Right lobe of liver (tissue), 6 donors: ENCODE results near the gene SLC5A9. TPM values are rescaled to one million over a fixed set of nuclear protein-coding genes. Genes with fewer than 3 reads are reported as not detected.

ENCODE experiments used
- ATAC-seq, 4 donors: fragments of 200-7000 bp; cut with Tn5 transposase; one replicate each; pipeline ENCODE4 v1.9.1; 2020; ENCODE audit warnings: mild to moderate bottlenecking in 4 of 4, moderate library complexity in 4 of 4
- DNase-seq, 3 donors: peaks; one replicate each; pipeline ENCODE4 v3.0.0-alpha.2; 2020
- H3K27ac ChIP-seq, 3 donors: fragments of 200-600 bp; one replicate each; pipeline ENCODE4 v1.8.0; 2022
- H3K27me3 ChIP-seq, 2 donors: fragments of 200-600 bp; one replicate each; pipeline ENCODE4 v1.8.0; 2022
- H3K36me3 ChIP-seq, 4 donors: fragments of 200-600 bp; sonication (generic) in 1 of 4; one replicate each; pipeline versions ENCODE4 v1.5.1 to v1.8.0; 2017 to 2022; ENCODE audit warnings: control low read depth in 1 of 4
- H3K4me1 ChIP-seq, 4 donors: fragments of 200-600 bp; sonication (generic) in 1 of 4; one replicate each; pipeline versions ENCODE4 v1.5.1 to v1.8.0; 2017 to 2022; ENCODE audit warnings: control low read depth in 1 of 4
- H3K4me3 ChIP-seq, 3 donors: fragments of 200-600 bp; one replicate each; pipeline ENCODE4 v1.8.0; 2022
- H3K9me3 ChIP-seq, 4 donors: fragments of 200-600 bp; sonication (generic) in 1 of 4; one replicate each; pipeline versions ENCODE4 v1.5.1 to v1.8.0; 2017 to 2022; ENCODE audit warnings: control low read depth in 1 of 4
- CTCF ChIP-seq, 4 donors: fragments of 200-600 bp in 3 of 4; fragments of 450-650 bp in 1 of 4; IDR thresholded peaks; one replicate each; pipeline versions ENCODE4 v1.5.1 to v1.8.0; 2016 to 2022; ENCODE audit warnings: antibody characterized with exemption in 4 of 4, mild to moderate bottlenecking in 2 of 4
- POLR2A ChIP-seq: fragments of 450-650 bp; IDR thresholded peaks from one replicate; pipeline ENCODE4 v1.6.1; 2017; ENCODE audit warnings: antibody characterized with exemption, mild to moderate bottlenecking
- WGBS: methylation state at CpG from one replicate; pipeline ENCODE4 v1.1.6; 2018; ENCODE audit warnings: low coverage, low lambda C conversion rate; ENCODE audit not compliant: insufficient coverage; ENCODE audit errors: missing lambda C conversion rate; 5-methylcytosine and 5-hydroxymethylcytosine counted together
- intact Hi-C, 2 donors: fragments of 100-400 bp; cut with DNase I; formaldehyde crosslinking; loops; one replicate each; pipeline versions ENCODE4 v1.11.2 to v1.14.1; 2022
- total RNA-seq, 6 experiments: library from RNA; depleted of rRNA in 2 of 6; stranded (reverse); fragments of >200 nt in 2 of 6; fragmentation: NEBNext Ultra II Directional in 3 of 6; extraction: Animal tissue kit (Norgen Biotek cat#: 25700) in 3 of 6; gene quantifications; one replicate each; pipeline versions ENCODE4 v1.1.0 to v1.2.4, GENCODE V29; 2016 to 2023
- donor health status: DM: no; HTN: yes; CAD: no.
- donor health status: DM: no; HTN: no; CAD: no.
- donor health status: DM: no; HTN: no; CAD: no.
- donor health status: DM: no; HTN: yes; CAD: no.
- donor health status: DM: no; HTN: yes; CAD: no.

Gene SLC5A9
- total RNA-seq, 6 experiments from 2014 or later = 8.5 to 16.9 (median 11.8) TPM

GRCh38 chr1:48202030-48202752 is 20.3 kb upstream of the SLC5A9 start:
- no peak overlapping the region for H3K27ac ChIP-seq
- no peaks in the 10 kb centered on the region for H3K9me3 ChIP-seq
- H3K27me3 ChIP-seq = no peaks in the 10 kb centered on the region
- no peak overlapping the region for H3K4me3 ChIP-seq
- ATAC-seq (peak; percentile 86 to 95 (median 90)), DNase-seq (peak; percentile 64 to 74 (median 72))
- 18% methylated on average over 6 of the region's 7 CpGs for WGBS
- intact Hi-C loops = loop anchor here (5.0 kb wide), 1 partner anchor 90 kb away; no protein-coding TSS in a partner anchor
- no peaks in the 10 kb centered on the region for H3K4me1 ChIP-seq
- TF ChIP-seq CTCF (IDR thresholded peaks at IDR 0.05) (peak; percentile 75 to 85 (median 81)), POLR2A (no peak)
- no peaks in the 10 kb centered on the region for H3K36me3 ChIP-seq

GRCh38 chr1:48203287-48203900 is 19.1 kb upstream of the SLC5A9 start:
- no peaks in the 10 kb centered on the region for H3K36me3 ChIP-seq
- no peaks in the 10 kb centered on the region for H3K9me3 ChIP-seq
- no peak overlapping the region for H3K4me3 ChIP-seq
- ATAC-seq = peak; percentile 66 to 82 (median 68)
- no peaks in the 10 kb centered on the region for H3K4me1 ChIP-seq
- WGBS = 70% methylated on average over 3 of the region's 3 CpGs
- intact Hi-C loops = loop anchor here (5.0 kb wide), 1 partner anchor 91 kb away; no protein-coding TSS in a partner anchor
- TF ChIP-seq POLR2A (no peak), CTCF (IDR thresholded peaks at IDR 0.05) (peak; percentile 63 to 65 (median 64))
- no peak for DNase-seq
- H3K27ac ChIP-seq = no peak overlapping the region
- H3K27me3 ChIP-seq = no peaks in the 10 kb centered on the region

GRCh38 chr1:48205522-48205921 is 17.0 kb upstream of the SLC5A9 start:
- H3K27me3 ChIP-seq = no peaks in the 10 kb centered on the region
- no peaks in the 10 kb centered on the region for H3K4me1 ChIP-seq
- H3K4me3 ChIP-seq = no peak overlapping the region
- ATAC-seq = no peak
- 42% methylated on average over 1 of the region's 5 CpGs for WGBS
- intact Hi-C loops = no loop called here
- TF ChIP-seq POLR2A = no peak
- TF ChIP-seq CTCF (IDR thresholded peaks at IDR 0.05) = no peak
- H3K9me3 ChIP-seq = no peaks in the 10 kb centered on the region
- no peaks in the 10 kb centered on the region for H3K36me3 ChIP-seq
- DNase-seq = no peak
- H3K27ac ChIP-seq = no peak overlapping the region

- Histone ChIP-seq H3K27me3 (no peaks in the 10 kb centered on the region), H3K4me1 (no peaks in the 10 kb centered on the region), H3K9me3 (no peaks in the 10 kb centered on the region), H3K36me3 (no peaks in the 10 kb centered on the region), H3K27ac (no peak overlapping the region), H3K4me3 (no peak overlapping the region)
- WGBS = 63% methylated on average over 2 of the region's 5 CpGs
- ATAC-seq (no peak), DNase-seq (no peak)
- TF ChIP-seq POLR2A (no peak), CTCF (IDR thresholded peaks at IDR 0.05) (no peak)
- intact Hi-C loops = no loop called here
Measured at GRCh38 chr1:48206371-48206770, 16.1 kb upstream of the SLC5A9 start.
